Omental fat pad (tissue), 4 donors: ENCODE results near the gene TBC1D22A. TPM values are rescaled to one million over a fixed set of nuclear protein-coding genes. Genes with fewer than 3 reads are reported as not detected.

Experiments
- ATAC-seq: fragments of 150-250 bp; one replicate; pipeline ENCODE4 v1.9.1; 2016; ENCODE audit warnings: mild to moderate bottlenecking, moderate library complexity; ENCODE audit not compliant: low FRiP score
- DNase-seq: peaks from one replicate; pipeline ENCODE4 v3.0.0-alpha.2; 2019; ENCODE audit warnings: low spot score
- CTCF ChIP-seq, 3 donors: fragments of 450-650 bp; IDR thresholded peaks; one replicate each; pipeline ENCODE4 v1.5.1; 2016 to 2017; ENCODE audit warnings: antibody characterized with exemption in 3 of 3, mild to moderate bottlenecking in 3 of 3, moderate library complexity in 2 of 3
- total RNA-seq, 4 donors: library from RNA; depleted of rRNA; stranded (reverse); fragments of >200 nt; gene quantifications; one replicate each; pipeline ENCODE4 v1.1.0, GENCODE V29; 2016

TBC1D22A gene
- total RNA-seq, 4 donors from 2014 or later = 21.3 to 31.2 (median 24.5) TPM

GRCh38 chr22:46753761-46754109 lies 8.7 kb upstream of the TBC1D22A start:
- no peak for TF ChIP-seq CTCF (IDR thresholded peaks at IDR 0.05)
- DNase-seq (no peak), ATAC-seq (no peak)

- DNase-seq = peak; percentile 81
- TF ChIP-seq CTCF (IDR thresholded peaks at IDR 0.05) = no peak
- ATAC-seq = peak; percentile 83
These were observed 8.2 kb upstream of the TBC1D22A start for GRCh38 chr22:46754110-46754799.

GRCh38 chr22:46754826-46755225 lies 7.6 kb upstream of the TBC1D22A start:
- no peak for TF ChIP-seq CTCF (IDR thresholded peaks at IDR 0.05)
- no peak for DNase-seq
- ATAC-seq = no peak

- DNase-seq (no peak), ATAC-seq (no peak)
- TF ChIP-seq CTCF (IDR thresholded peaks at IDR 0.05) = no peak
These were observed 6.9 kb upstream of the TBC1D22A start for GRCh38 chr22:46755525-46755924.

GRCh38 chr22:46756097-46756496 lies 6.4 kb upstream of the TBC1D22A start:
- TF ChIP-seq CTCF (IDR thresholded peaks at IDR 0.05) = no peak
- no peak for DNase-seq
- ATAC-seq = no peak

- no peak for DNase-seq
- TF ChIP-seq CTCF (IDR thresholded peaks at IDR 0.05) = no peak
- no peak for ATAC-seq
These were observed 5.3 kb upstream of the TBC1D22A start for GRCh38 chr22:46757104-46757503.

GRCh38 chr22:46758121-46758520 lies 4.3 kb upstream of the TBC1D22A start:
- DNase-seq (no peak), ATAC-seq (no peak)
- TF ChIP-seq CTCF (IDR thresholded peaks at IDR 0.05) = no peak
